T-helper 2 cell treated with Interferon-gamma antibody and Interleukin-4, amounts not matched to agents 5 μg/mL and 100 μg/mL, for 36 hours (primary cell): ENCODE results near the gene TMSB10.
"Not testable (repeated sequence)": the region's sequence is repeated elsewhere in the genome, so short reads cannot be mapped to it uniquely, and the experiment has no call there.

Source experiments
- DNase-seq: peaks from one replicate; pipeline ENCODE4 v3.0.0; 2021; ENCODE audit warnings: low spot score
- H3K27ac Mint-ChIP-seq: one replicate; pipeline ENCODE4 v1.8.0; 2021; ENCODE audit warnings: mild to moderate bottlenecking, mixed read lengths
- H3K27me3 Mint-ChIP-seq: one replicate; pipeline ENCODE4 v1.8.0; 2021; ENCODE audit warnings: low read depth, mixed read lengths
- H3K36me3 Mint-ChIP-seq: one replicate; pipeline ENCODE4 v1.8.0; 2021; ENCODE audit warnings: low read depth, mixed read lengths
- H3K4me1 Mint-ChIP-seq: one replicate; pipeline ENCODE4 v1.8.0; 2021; ENCODE audit warnings: low read depth, mixed read lengths
- H3K4me3 Mint-ChIP-seq: one replicate; pipeline ENCODE4 v1.8.0; 2022; ENCODE audit warnings: mild to moderate bottlenecking, moderate library complexity, mixed read lengths
- H3K9me3 Mint-ChIP-seq: one replicate; pipeline ENCODE4 v1.8.0; 2021; ENCODE audit warnings: mixed read lengths

TMSB10 gene

GRCh38 chr2:84874381-84875212, 30.9 kb upstream of the TMSB10 start:
- Mint-ChIP-seq H3K9me3 (no peaks in the 10 kb centered on the region), H3K27ac (peak overlapping the region; percentile 49), H3K4me3 (peak overlapping the region; percentile 22), H3K27me3 (no peaks in the 10 kb centered on the region), H3K4me1 (peaks cover 60% of the 10 kb centered on the region), H3K36me3 (peaks cover 48% of the 10 kb centered on the region)
- peak; percentile 52 for DNase-seq

GRCh38 chr2:84875213-84875560, 30.3 kb upstream of the TMSB10 start:
- H3K4me3 Mint-ChIP-seq: peak overlapping the region; percentile 22
- H3K36me3 Mint-ChIP-seq: peaks cover 43% of the 10 kb centered on the region
- no peaks in the 10 kb centered on the region for H3K9me3 Mint-ChIP-seq
- no peak for DNase-seq
- H3K27me3 Mint-ChIP-seq: no peaks in the 10 kb centered on the region
- peaks cover 57% of the 10 kb centered on the region for H3K4me1 Mint-ChIP-seq
- H3K27ac Mint-ChIP-seq: peak overlapping the region; percentile 49

GRCh38 chr2:84875619-84876018, 29.8 kb upstream of the TMSB10 start:
- not testable (repeated sequence) for DNase-seq, H3K27me3 Mint-ChIP-seq, H3K27ac Mint-ChIP-seq, H3K9me3 Mint-ChIP-seq
- peaks cover 53% of the 10 kb centered on the region for H3K4me1 Mint-ChIP-seq
- peak overlapping the region; percentile 22 for H3K4me3 Mint-ChIP-seq
- H3K36me3 Mint-ChIP-seq: peaks cover 39% of the 10 kb centered on the region

GRCh38 chr2:84876369-84876768, 29.1 kb upstream of the TMSB10 start:
- no peak overlapping the region for H3K27ac Mint-ChIP-seq
- DNase-seq: no peak
- H3K4me1 Mint-ChIP-seq: peaks cover 55% of the 10 kb centered on the region
- H3K4me3 Mint-ChIP-seq: no peak overlapping the region
- H3K9me3 Mint-ChIP-seq: no peaks in the 10 kb centered on the region
- H3K27me3 Mint-ChIP-seq: no peaks in the 10 kb centered on the region
- H3K36me3 Mint-ChIP-seq: peaks cover 39% of the 10 kb centered on the region

GRCh38 chr2:84878459-84878858, 27.0 kb upstream of the TMSB10 start:
- no peak for DNase-seq
- H3K9me3 Mint-ChIP-seq: no peaks in the 10 kb centered on the region
- H3K27ac Mint-ChIP-seq: no peak overlapping the region
- H3K27me3 Mint-ChIP-seq: no peaks in the 10 kb centered on the region
- H3K36me3 Mint-ChIP-seq: peaks cover 31% of the 10 kb centered on the region
- H3K4me1 Mint-ChIP-seq: peaks cover 61% of the 10 kb centered on the region
- peak overlapping the region; percentile 91 for H3K4me3 Mint-ChIP-seq

GRCh38 chr2:84878896-84879583, 26.4 kb upstream of the TMSB10 start:
- peaks cover 27% of the 10 kb centered on the region for H3K36me3 Mint-ChIP-seq
- peak overlapping the region; percentile 47 for H3K27ac Mint-ChIP-seq

GRCh38 chr2:84879584-84880394, 25.7 kb upstream of the TMSB10 start:
- Mint-ChIP-seq H3K36me3 (peaks cover 20% of the 10 kb centered on the region), H3K27ac (peak overlapping the region; percentile 86), H3K9me3 (no peaks in the 10 kb centered on the region), H3K4me3 (peak overlapping the region; percentile 91), H3K4me1 (peaks cover 55% of the 10 kb centered on the region), H3K27me3 (no peaks in the 10 kb centered on the region)
- DNase-seq: no peak

More at GRCh38 chr2:84878896-84879583, 26.4 kb upstream of the TMSB10 start:
- DNase-seq: no peak
- Mint-ChIP-seq H3K4me3 (peak overlapping the region; percentile 91), H3K4me1 (peaks cover 61% of the 10 kb centered on the region), H3K27me3 (no peaks in the 10 kb centered on the region), H3K9me3 (no peaks in the 10 kb centered on the region)

GRCh38 chr2:84880395-84880644, 25.1 kb upstream of the TMSB10 start:
- H3K4me3 Mint-ChIP-seq: peak overlapping the region; percentile 91
- H3K27ac Mint-ChIP-seq: peak overlapping the region; percentile 86
- H3K27me3 Mint-ChIP-seq: no peaks in the 10 kb centered on the region
- no peaks in the 10 kb centered on the region for H3K9me3 Mint-ChIP-seq
- H3K4me1 Mint-ChIP-seq: peaks cover 50% of the 10 kb centered on the region
- no peak for DNase-seq
- H3K36me3 Mint-ChIP-seq: peaks cover 14% of the 10 kb centered on the region

- H3K4me3 Mint-ChIP-seq: peak within 1 kb of the TSS; percentile 95
- H3K36me3 Mint-ChIP-seq: peaks cover 12% of the 10 kb centered on the region
- H3K9me3 Mint-ChIP-seq: no peaks in the 10 kb centered on the region
- H3K27ac Mint-ChIP-seq: peak within 1 kb of the TSS; percentile 97
- DNase-seq: peak; percentile 77
- H3K27me3 Mint-ChIP-seq: no peaks in the 10 kb centered on the region
- H3K4me1 Mint-ChIP-seq: peaks cover 48% of the 10 kb centered on the region
These were observed 24.6 kb upstream of the TMSB10 start, which contains the start of gene TRABD2A for GRCh38 chr2:84880645-84881521. Gene TRABD2A, minus strand, starts transcription at chr2:84881084. Its CDS starts 45 bp downstream, at chr2:84881039.

GRCh38 chr2:84881581-84882413, 23.7 kb upstream of the TMSB10 start:
- peaks cover 4% of the 10 kb centered on the region for H3K36me3 Mint-ChIP-seq
- H3K4me1 Mint-ChIP-seq: peaks cover 42% of the 10 kb centered on the region
- peak overlapping the region; percentile 95 for H3K4me3 Mint-ChIP-seq
- peak overlapping the region; percentile 97 for H3K27ac Mint-ChIP-seq
- peak; percentile 86 for DNase-seq
- H3K27me3 Mint-ChIP-seq: no peaks in the 10 kb centered on the region
- no peaks in the 10 kb centered on the region for H3K9me3 Mint-ChIP-seq

GRCh38 chr2:84882414-84882738, 23.1 kb upstream of the TMSB10 start:
- Mint-ChIP-seq H3K27ac (peak overlapping the region; percentile 97), H3K27me3 (no peaks in the 10 kb centered on the region), H3K4me1 (peaks cover 42% of the 10 kb centered on the region)

GRCh38 chr2:84882775-84883550, 22.5 kb upstream of the TMSB10 start:
- Mint-ChIP-seq H3K9me3 (no peaks in the 10 kb centered on the region), H3K4me3 (peak overlapping the region; percentile 95), H3K4me1 (peaks cover 39% of the 10 kb centered on the region), H3K27ac (peak overlapping the region; percentile 97), H3K27me3 (no peaks in the 10 kb centered on the region), H3K36me3 (peaks cover 2% of the 10 kb centered on the region)
- DNase-seq: no peak

More at GRCh38 chr2:84882414-84882738, 23.1 kb upstream of the TMSB10 start:
- no peak for DNase-seq
- peak overlapping the region; percentile 95 for H3K4me3 Mint-ChIP-seq
- H3K9me3 Mint-ChIP-seq: no peaks in the 10 kb centered on the region
- peaks cover 2% of the 10 kb centered on the region for H3K36me3 Mint-ChIP-seq
